GM21576 (cell line): ENCODE measurements around the gene THSD8.
"Not testable (repeated sequence)": the region's sequence is repeated elsewhere in the genome, so short reads cannot be mapped to it uniquely, and the experiment has no call there.

Experiments used
- ATAC-seq: cut with Tn5 transposase; IDR thresholded peaks from one replicate; pipeline ENCODE4 v1.9.1; 2021; ENCODE audit warnings: mild to moderate bottlenecking, moderate library complexity; ENCODE audit not compliant: unreplicated experiment

Gene THSD8

DNA sequence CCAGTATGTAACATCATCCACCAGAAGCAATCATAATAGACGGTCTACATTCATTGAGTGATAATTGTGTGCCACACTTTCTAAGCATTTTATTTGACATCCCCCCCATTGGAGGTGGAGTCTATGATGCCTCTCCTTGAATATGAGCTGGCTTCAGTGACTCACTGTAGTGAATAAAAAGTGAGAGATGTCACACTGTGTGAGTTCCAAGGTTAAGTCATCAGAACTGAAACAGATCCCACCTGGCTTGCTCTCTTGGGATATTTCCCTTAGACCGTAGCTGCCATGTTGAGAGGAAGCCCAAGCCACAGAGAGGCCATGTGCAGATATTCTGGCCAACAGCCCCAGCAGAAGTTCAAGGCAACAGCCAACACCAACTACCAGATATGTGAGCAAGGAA, 19.9 kb downstream of the THSD8 start:
- no peak for ATAC-seq

DNA sequence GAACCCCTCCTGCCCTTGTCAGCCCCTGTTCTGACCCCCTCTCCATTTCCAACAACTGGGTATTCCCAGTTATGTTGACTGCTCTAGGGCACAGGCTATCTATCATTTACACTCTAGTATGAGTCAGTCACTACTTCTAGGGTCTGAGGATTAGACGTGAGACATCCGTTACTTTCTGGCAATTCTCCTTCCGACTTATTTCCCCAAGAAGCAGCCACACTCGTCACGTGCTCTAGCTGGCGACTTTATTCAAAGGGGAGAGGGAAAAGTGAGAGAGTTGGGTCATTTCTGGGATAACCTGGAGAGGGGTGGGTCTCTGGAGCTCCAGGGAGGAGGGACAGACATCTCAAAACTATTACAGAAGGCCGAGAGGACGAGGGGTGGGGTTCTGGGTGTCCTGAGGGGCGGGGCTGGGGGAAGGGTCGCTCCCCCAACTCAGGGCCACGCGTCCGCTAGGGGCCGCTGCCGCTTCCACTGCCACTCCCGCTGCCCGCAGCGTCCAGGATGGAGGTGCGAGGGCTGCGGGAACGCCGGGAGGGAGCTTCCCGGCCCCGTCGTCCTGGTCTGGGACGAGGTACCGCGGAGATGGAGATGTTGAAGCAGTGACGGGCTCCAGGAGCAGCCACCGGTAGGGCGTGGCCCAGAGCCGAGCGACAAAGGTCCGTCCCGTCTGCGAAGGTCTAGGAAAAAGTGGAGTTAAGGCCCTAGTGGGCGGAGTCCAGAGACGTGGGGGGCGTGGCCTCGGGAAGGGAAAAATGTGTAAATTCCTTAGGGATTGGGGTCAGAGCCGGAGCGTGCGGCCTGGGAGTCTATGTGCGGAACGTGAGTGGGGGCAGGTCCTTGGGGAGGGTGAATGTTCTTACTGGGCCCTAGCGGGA, 23.6 kb downstream of the THSD8 start:
- no peak for ATAC-seq

DNA sequence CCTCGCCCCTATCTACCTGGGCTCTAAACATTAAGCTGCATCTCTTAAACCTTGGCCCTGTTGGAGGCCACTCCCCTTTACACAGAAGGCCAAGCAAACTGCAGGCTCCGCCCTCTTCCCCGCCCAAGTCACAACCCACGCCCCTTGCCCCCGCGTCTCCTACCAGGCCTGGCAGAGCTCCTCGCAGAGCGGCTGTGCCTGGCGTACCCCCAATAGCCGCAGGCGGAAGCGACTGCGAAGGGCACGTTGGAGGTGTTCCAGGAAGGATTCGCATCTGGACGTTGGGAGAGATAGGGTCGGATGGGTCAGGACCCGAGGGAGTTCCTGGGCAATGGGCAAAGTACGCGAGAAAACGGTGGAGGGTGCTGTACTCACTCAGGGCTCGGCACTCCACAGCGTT, 26.6 kb downstream of the THSD8 start:
- no peak for ATAC-seq

DNA sequence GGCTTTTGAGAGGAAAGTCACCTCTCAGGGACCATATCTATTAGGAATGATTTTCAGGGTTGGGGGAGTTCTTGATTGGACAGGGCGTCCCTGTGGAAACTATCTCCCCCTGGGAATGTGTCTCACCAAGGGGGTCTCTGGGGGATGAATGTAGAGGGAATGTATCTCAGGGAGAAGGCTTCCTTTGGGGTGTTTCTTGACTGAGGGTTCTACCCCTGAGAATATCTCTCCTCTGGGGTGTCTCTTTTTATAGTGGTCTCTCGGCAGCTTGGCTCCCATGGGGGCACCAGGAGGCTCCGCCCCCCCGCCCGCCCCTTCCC, 31.5 kb downstream of the THSD8 start:
- no peak for ATAC-seq

DNA sequence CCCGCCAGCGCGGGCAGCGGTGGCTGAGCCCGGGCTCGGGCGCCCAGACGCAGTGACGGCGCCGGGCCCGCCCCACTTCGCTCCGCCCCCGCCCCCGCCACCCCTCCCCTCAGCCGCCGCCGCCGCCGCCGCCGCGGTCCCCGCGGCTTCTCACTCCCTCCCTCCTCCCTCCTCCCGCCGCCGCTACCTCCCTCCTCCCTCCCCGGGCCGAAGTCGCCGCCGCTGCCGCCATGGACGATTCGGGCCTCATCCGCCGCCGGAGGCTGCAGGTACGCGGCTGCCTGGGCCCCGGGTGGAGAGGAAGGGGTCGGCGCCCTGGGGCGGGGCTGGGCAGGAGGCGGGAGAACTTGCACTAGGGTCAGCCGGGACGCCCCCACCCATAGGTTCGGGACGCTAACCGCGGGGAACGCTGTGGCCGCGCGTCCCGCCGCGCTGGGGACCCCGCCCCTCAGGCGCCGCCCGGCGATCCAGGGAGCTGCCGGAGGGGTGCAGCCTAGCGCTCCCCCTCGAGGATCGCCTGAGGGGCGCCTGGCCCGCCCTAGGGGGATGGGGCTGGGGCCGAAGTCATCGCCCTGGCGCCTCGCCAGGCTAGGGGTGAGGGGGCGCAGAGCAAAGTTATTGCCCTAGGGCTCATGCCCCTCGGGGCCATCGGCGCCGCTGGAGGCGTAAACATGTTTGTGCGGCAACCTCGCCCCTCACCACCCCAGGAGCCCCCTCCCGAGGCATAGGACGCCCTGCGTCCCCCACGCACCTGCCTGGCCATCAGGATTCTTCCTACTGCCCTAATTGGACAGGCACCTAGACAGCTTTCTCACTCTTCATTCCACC, 32.1 kb downstream of the THSD8 start:
- ATAC-seq, result no peak

DNA sequence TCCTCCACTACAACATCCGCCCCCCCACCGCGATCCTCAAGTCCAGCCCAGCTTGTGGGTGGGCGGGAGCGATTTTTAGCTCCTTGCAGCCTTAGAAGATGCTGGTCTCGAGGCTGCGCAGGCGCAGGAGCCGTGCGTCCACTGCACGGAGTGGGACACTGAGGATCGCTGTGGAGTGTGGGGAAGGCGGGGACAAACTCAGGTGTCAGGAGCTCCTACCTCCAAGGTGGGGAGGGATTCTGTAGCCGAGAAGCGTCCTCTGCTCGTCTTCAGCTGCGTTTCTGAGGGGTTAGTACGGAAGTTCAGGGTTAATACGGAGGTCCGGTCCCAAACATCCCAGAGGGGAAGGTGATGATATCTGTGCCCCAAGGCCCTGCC, 32.7 kb downstream of the THSD8 start, which contains the start of gene RTBDN:
Gene RTBDN (minus strand): TSS at position 14 of the 378 bp plus-strand sequence. CDS start 4,600 bp downstream, outside the sequence.
- ATAC-seq, result no peak

DNA sequence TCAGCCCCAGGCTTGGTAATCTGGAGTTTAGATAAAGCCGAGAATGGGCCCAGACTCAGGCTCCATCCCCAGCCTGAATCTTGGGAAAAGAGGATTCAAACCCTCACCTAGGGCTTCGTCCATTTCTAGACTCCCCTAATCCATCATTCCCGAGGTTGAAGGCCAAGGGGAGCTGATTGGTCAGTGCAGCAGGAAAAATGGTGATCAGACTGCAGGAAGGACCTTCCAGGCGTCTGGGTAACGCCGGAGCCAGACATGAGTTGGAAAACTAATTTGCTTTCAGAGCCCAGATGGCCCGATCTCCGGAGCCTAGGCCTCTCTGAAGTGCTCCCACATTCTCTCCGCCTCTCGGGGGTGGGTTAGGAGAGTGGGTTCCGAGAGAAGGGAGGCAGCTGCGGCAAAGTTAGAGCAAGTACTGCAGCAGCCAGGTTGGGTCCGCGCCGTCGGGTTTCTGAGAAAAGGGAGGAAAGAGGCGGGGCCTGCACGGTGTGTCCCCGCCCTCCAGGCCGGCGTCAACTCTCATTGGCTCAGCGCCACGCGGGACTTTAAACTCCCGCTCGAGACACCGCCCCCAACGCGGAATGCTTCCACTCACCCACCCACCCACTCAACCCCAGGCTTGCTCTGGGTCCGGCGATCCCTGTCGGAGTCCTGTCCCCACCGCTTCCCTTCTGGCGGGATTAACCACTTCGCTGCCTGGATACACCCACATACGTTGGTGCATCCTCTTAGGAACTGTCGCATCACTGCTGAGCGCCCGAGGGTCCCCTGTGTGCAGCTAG, 33.3 kb downstream of the THSD8 start:
- no peak for ATAC-seq

DNA sequence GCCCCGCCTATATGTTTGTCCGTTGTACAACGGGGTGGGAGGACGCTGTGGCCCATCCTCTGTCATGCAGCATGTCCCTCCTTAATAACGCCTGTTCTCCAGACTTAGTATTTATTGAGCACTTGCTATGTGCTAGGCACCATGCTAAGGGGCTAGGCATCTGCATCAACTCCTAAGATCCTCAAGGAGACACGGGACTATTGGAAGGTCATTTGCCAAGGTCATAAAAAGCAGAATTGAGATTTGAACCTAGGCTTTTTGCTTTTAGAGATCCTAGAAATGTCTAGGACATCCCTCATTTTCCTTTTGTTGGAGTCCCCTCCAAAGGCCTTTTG, 34.6 kb downstream of the THSD8 start:
- no peak for ATAC-seq

DNA sequence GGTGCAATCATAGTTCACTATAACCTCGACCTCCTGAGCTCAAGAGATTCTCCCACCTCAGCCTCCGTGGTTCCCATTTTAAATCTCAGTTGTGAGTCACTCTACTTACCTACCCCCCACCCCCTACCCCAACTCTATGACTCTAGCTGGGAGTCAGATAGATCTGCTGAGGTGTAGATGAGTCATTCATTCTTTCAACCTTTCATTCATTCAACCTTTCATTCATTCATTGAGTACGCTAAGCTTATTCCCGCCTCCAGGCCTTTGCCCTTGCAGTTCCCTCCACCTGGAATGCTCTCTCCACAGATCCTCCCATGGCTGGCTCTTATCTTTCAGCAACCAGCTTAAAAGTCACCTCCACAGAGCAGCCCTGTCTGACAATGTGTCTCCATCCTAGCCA, 35.4 kb downstream of the THSD8 start:
- no peak for ATAC-seq

DNA sequence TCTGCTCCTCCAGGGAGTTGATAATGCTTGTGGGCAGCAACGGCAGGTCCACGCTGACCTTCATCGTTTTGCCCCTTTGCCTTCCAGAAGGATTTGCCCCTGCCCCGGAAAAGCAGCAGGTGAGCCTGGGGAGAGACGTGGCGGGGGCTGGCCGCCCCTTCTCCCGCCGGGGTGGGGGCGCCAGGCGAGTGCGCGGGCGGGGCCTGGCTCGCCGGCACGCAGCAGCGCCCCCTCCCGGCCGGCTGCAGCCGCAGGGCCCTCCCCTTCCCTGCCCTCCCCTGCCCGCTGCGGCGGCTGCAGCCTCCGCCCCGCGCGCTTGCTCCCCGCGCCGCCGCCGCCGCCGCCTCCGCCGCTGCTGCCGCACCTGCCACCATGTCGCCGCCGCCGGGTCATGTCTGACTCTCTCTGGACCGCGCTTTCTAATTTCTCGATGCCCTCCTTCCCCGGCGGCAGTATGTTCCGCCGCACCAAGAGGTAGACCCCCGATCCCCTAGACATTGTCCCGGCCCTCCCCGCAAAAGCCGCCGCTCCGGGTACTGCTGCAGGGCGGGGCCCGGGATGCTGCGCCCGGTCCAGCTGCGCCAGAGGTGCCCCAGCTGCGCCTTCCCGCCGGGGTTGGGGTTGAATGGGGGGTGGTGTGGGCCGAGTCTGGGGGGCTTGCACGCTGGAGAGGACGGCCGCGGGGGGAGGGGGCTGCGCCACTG, 36.5 kb downstream of the THSD8 start, which contains the start of gene MAST1:
Gene MAST1 (plus strand): TSS at position 334 of the 704 bp plus-strand sequence. CDS start 58 bp downstream, at position 392.
- ATAC-seq, result no peak

DNA sequence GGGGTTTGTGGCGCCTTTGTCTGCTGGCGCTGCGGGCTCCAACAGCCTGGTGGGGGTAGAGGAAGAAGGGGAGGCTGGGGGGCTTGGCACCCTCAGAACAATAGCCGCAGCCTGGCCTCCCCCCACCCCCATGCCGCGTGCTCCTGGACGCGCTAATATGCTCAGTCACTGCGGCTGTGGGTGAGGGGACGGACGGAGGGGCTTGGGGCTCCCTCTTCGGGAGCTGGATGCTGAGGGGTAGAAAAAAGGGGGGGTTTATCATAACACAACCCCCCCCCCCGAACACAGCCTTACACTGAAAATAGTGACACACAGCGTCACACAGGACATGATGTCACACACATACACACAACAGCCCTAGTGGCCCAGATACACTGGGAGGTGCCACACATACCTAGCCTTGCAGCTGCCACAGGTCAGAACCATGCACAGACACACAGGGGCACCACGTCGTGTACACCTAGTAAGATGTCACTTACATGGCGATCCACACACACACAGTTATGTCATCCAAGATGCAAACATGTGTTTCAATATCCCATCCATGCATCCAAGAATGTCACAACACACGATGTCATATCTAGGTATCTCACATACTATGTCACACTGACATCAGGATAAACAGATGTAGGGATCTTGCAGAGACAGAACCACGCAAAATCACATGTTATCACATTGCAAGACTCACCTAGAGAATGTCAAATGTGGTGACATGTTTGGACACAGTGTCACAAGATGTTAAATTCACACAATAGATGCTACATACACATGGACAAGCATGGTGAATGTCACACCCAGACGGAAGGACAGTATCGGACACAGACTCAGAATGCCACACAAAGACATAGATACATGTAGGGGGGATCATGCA, 37.3 kb downstream of the THSD8 start:
- ATAC-seq, result no peak

DNA sequence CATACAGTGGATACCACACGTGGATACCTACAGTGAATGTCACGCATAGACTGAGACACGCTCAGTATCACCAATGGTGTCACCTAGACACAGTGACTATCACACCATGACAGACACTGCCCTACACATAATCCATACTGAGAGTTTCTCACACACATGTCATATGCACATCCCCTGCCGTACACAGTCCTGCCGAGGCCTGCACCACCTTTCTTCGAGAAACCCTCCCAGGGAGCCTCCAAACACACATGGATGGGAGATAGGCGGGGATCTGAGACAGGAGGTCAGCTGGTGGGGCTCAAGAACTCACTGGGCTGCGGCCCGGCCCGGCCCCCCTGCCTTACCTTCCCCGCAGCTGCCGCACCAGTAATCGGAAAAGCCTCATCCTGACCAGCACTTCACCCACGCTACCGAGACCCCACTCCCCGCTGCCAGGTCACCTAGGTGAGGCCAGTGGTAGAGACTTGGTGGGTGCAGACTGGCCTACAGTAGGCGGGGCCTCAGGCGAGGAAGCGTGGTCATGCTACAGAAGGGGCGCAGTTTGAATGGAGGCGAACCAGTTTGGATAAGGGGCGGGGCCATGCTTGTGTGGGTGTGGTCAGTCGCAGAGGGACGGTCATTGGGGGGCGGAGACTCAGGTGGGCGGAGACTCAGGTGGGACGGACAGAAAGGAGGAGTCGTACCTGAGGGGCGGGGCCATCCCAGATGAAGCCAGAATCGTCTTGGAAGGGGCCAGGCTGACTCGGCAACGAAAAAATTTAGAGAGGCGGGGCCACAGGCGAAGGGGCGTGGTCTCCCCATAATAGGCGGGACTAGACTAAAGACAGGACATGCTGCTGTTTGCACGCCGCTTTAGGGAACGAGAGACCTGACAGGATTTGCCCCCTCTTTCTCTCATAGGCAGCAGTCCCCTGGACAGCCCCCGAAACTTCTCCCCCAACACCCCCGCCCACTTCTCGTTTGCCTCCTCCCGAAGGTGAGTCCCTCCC, 38.5 kb downstream of the THSD8 start:
- ATAC-seq, result no peak

DNA sequence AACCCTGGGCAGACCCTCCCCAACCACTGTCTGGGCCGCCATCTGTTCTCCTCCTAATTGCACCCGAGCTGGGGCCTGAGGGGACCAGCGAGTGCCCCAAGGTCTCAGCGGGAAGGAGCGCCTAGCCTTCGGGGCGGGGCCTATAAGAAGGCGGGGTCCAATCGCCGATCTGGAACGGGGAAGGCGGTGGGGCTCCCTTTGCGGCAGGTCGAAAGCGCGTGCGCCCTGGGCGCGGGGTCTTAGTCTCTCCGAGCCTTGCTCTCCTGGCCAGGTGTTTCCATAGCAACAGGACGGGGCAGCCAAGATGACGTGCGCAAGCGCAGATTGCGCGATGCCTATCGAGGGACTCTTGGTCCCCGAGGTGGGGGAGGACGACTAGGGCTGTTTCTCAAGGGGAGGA, 39.2 kb downstream of the THSD8 start:
- ATAC-seq, result no peak

DNA sequence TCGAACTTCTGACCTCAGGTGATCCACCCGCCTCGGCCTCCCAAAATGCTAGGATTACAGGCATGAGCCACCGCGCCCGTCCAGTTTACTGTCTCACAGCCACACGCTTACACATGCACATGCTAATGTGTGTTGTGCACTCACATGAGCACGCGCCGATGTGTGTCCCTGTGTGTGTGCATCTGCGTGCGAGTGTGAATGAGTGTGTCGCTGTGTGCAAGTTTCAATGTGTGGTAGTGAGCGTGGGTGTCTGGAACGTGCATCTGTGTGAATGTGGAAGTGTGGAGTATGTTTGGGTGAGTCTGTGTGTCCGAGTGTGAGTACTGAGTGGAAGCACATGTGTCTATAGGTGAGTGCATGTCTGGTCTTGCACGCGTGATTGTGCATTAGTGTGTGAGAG, 40.6 kb downstream of the THSD8 start:
- ATAC-seq, result no peak

DNA sequence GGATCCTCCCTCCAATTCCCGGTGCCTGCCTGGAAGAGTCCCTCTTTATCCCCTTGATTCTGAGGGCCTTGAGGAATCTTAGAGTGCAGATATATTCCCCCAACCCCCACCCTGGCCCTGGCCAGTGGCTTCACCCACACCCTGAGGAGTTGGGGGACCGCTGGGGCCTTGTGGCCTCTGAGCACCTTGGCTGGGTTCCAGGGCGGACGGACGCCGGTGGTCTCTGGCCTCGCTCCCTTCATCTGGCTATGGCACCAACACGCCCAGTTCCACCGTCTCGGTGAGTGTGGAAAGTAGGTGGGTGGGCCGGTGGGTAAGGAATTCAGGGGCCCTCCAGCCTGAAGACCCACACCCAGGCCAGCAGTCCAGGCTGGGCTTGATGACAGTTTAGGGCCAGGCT, 41.5 kb downstream of the THSD8 start:
- no peak for ATAC-seq

DNA sequence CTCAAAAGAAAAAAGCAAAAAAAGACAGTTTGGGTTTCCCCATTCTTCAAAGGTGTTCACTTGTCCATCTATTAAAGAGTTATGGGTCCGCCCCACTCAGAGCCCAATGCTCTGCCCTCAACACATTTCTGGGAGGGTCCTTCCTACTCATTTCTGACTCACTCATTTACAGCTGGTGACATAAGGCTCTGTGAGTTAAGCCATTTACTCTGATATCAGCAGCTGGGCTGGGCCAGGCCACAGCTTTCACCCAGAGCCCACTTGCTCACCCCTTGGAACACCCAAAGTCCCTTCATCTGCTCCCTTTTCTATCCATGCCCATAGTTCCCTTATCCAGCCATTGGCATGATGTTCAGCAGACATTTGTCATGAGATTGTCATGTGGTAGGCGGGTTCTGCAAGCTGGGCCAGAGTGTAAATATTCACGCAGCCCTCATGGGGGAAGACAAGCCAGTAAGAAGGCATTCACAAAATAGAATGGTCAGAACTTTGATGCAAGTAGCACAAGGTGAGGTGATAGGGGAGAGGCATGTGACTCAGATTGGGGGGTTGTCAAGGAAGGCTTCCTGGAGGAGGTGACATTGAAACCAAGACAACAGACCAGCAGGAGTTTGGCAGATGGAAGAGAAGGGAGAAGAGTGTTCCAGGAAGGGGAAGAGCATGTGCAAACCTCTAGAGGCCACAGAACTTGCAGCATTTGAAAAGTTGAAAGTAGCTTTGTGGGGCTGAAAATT, 42.3 kb downstream of the THSD8 start:
- no peak for ATAC-seq

DNA sequence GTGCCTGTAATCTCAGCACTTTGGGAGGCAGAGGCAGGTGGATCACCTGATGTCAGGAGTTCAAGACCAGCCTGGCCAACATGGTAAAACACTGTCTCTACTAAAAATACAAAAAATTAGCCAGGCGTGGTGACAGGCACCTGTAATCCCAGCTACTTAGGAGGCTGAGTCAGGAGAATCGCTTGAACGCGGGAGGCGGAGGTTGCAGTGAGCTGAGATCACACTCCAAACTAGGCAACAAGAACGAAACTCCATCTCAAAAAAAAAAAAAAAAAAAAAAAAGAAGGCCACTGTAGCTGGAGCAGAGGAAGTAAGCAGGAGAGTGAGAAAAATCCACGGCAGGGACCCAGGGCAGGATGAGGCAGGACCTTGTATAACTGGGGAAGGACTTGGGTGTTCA, 44.7 kb downstream of the THSD8 start:
- ATAC-seq, result not testable (repeated sequence)
